ENCODE results near the gene CYP21A2. TPM values are rescaled to one million over a fixed set of nuclear protein-coding genes. Genes with fewer than 3 reads are reported as not detected.
"Not testable (repeated sequence)": the region's sequence is repeated elsewhere in the genome, so short reads cannot be mapped to it uniquely, and the experiment has no call there.

Gene CYP21A2
- 0.14 and 0.68 TPM in 2 replicates for total RNA-seq (ENCODE audit: low replicate concordance)
- long read RNA-seq = 0 reads

GRCh38 chr6:32037598-32038524, at the start of gene CYP21A2:
Gene CYP21A2 (plus strand): TSS chr6:32038415. CDS start chr6:32038423, 8 bp downstream.
- not testable (repeated sequence) for H3K27me3 Mint-ChIP-seq, H3K4me3 Mint-ChIP-seq

GRCh38 chr6:31989363-31989762, 48.9 kb upstream of the CYP21A2 start:
- not testable (repeated sequence) for H3K36me3 Mint-ChIP-seq; H3K9me3 Mint-ChIP-seq; H3K4me3 Mint-ChIP-seq; DNase-seq (ENCODE audit: extremely low spot score, unreplicated experiment); H3K27ac Mint-ChIP-seq; H3K27me3 Mint-ChIP-seq; H3K4me1 Mint-ChIP-seq (ENCODE audit: unreplicated experiment)

More at GRCh38 chr6:32037598-32038524, at the start of gene CYP21A2:
- not testable (repeated sequence) for H3K9me3 Mint-ChIP-seq; H3K36me3 Mint-ChIP-seq; DNase-seq (ENCODE audit: extremely low spot score, unreplicated experiment); H3K4me1 Mint-ChIP-seq (ENCODE audit: unreplicated experiment); H3K27ac Mint-ChIP-seq

DNA sequence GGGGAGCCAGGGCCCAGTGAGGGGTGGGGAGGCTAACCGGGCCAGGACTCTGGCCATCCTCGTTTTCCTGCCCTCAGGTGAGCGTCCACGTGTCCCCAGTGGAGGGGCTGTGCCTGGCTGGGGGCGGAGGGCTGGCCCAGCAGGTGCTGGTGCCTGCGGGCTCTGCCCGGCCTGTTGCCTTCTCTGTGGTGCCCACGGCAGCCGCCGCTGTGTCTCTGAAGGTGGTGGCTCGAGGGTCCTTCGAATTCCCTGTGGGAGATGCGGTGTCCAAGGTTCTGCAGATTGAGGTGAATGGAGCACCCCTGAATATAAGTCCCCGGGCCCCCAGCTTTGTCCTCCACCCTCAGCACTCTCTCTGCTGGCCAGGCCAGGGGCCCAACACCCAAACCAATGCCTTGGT, 43.8 kb upstream of the CYP21A2 start:
- H3K9me3 Mint-ChIP-seq; DNase-seq (ENCODE audit: extremely low spot score, unreplicated experiment); H3K36me3 Mint-ChIP-seq; H3K27ac Mint-ChIP-seq; H3K4me3 Mint-ChIP-seq; H3K27me3 Mint-ChIP-seq; H3K4me1 Mint-ChIP-seq (ENCODE audit: unreplicated experiment): not testable (repeated sequence)

DNA sequence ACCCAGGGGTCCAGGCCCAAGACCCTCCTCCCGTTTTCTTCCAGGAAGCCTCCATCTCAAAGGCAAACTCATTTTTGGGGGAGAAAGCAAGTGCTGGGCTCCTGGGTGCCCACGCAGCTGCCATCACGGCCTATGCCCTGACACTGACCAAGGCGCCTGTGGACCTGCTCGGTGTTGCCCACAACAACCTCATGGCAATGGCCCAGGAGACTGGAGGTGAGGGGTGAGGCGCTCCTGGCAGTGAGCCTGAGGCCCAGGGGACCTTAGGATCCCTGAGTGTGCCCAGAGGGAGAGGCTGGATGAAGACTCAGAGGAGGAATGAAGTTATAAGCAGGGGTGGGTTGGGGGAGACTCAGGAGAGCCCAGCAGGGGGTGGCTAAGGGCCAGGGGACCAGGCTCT, 41.8 kb upstream of the CYP21A2 start:
- H3K27me3 Mint-ChIP-seq; H3K27ac Mint-ChIP-seq; H3K4me3 Mint-ChIP-seq; H3K4me1 Mint-ChIP-seq (ENCODE audit: unreplicated experiment); H3K9me3 Mint-ChIP-seq; DNase-seq (ENCODE audit: extremely low spot score, unreplicated experiment); H3K36me3 Mint-ChIP-seq: not testable (repeated sequence)

DNA sequence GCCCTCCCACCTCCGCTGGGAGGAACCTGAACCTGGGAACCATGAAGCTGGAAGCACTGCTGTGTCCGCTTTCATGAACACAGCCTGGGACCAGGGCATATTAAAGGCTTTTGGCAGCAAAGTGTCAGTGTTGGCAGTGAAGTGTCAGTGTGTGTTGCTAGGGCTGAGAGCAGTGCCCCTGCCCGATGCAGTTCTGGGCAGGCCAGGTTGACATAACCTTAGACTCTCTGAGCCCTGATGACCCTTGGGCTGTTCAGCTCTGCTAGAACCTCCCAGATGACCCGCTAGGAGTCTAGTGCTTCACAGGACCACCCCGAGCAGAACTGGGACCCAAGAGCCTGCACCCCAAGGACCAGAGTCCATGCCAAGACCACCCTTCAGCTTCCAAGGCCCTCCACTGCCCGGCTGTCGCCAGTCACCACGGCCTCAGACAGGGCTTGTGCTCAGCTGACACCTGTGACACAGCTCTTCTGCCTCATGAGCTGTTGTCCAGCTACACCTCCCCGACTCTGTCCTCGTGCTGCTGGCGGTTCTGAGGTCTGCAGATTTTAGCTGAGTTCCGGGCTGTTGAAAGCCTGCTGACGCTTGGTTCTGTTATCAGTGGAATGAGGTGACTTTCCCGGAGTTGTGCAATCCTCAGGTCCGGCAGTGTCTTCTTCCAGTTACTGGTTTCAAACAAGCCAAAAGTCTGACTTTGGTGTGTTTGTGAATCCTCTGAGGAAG, 35.5 kb upstream of the CYP21A2 start:
- not testable (repeated sequence) for H3K9me3 Mint-ChIP-seq; H3K4me1 Mint-ChIP-seq (ENCODE audit: unreplicated experiment); H3K27me3 Mint-ChIP-seq; H3K27ac Mint-ChIP-seq; H3K36me3 Mint-ChIP-seq; DNase-seq (ENCODE audit: extremely low spot score, unreplicated experiment); H3K4me3 Mint-ChIP-seq

DNA sequence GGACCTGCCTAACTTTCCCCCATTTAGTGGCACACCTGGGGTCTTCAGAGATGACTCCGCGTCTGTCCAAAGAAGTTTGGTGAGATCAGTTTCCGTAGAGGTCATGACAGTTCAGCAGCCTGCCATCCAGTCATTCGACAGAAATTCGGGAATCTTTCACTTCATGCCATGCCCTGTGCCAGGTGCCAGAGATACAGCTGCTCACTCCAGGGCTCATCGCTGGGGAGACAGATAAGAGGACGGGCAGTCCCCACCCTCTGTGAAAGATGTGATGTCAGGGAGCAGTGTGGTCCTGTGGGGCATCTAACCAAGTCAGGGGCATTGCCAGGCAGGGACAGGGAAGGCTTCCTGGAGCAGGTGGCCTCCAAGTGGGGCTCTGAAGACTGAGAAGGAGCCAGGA, 34.9 kb upstream of the CYP21A2 start:
- not testable (repeated sequence) for DNase-seq (ENCODE audit: extremely low spot score, unreplicated experiment); H3K27me3 Mint-ChIP-seq; H3K4me3 Mint-ChIP-seq; H3K9me3 Mint-ChIP-seq; H3K4me1 Mint-ChIP-seq (ENCODE audit: unreplicated experiment); H3K27ac Mint-ChIP-seq; H3K36me3 Mint-ChIP-seq

- H3K27me3 Mint-ChIP-seq; H3K4me1 Mint-ChIP-seq (ENCODE audit: unreplicated experiment); H3K36me3 Mint-ChIP-seq; H3K4me3 Mint-ChIP-seq; DNase-seq (ENCODE audit: extremely low spot score, unreplicated experiment); H3K9me3 Mint-ChIP-seq; H3K27ac Mint-ChIP-seq: not testable (repeated sequence)
Measured at GRCh38 chr6:32004393-32004792, 33.8 kb upstream of the CYP21A2 start.

GRCh38 chr6:32004864-32005537, 33.2 kb upstream of the CYP21A2 start:
- not testable (repeated sequence) for H3K36me3 Mint-ChIP-seq; DNase-seq (ENCODE audit: extremely low spot score, unreplicated experiment); H3K9me3 Mint-ChIP-seq; H3K27ac Mint-ChIP-seq; H3K4me1 Mint-ChIP-seq (ENCODE audit: unreplicated experiment); H3K27me3 Mint-ChIP-seq; H3K4me3 Mint-ChIP-seq

GRCh38 chr6:32005538-32005880, 32.7 kb upstream of the CYP21A2 start:
- H3K4me3 Mint-ChIP-seq; H3K27me3 Mint-ChIP-seq; H3K4me1 Mint-ChIP-seq (ENCODE audit: unreplicated experiment); H3K9me3 Mint-ChIP-seq; H3K36me3 Mint-ChIP-seq; H3K27ac Mint-ChIP-seq; DNase-seq (ENCODE audit: extremely low spot score, unreplicated experiment): not testable (repeated sequence)

DNA sequence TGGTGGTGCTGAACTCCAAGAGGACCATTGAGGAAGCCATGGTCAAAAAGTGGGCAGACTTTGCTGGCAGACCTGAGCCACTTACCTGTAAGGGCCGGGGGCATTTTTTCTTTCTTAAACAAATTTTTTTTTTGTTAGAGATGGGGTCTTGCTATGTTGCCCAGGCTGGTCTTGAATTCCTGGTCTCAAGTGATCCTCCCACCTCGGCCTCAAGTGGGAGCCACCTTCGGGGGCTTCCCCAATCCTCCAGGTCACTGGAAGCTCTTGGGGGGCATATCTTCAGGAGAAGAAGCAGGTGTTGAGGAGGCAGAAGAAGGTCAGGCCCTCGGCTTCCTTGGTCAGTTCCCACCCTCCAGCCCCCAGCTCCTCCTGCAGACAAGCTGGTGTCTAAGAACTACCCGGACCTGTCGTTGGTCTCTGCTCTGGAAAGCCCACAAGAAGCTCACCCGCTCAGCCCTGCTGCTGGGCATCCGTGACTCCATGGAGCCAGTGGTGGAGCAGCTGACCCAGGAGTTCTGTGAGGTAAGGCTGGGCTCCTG, 32.2 kb upstream of the CYP21A2 start:
- H3K4me3 Mint-ChIP-seq, H3K9me3 Mint-ChIP-seq: not testable (repeated sequence)

GRCh38 chr6:32007086-32007485, 31.1 kb upstream of the CYP21A2 start:
- not testable (repeated sequence) for H3K4me3 Mint-ChIP-seq; H3K27ac Mint-ChIP-seq; H3K9me3 Mint-ChIP-seq; H3K36me3 Mint-ChIP-seq; H3K4me1 Mint-ChIP-seq (ENCODE audit: unreplicated experiment); H3K27me3 Mint-ChIP-seq; DNase-seq (ENCODE audit: extremely low spot score, unreplicated experiment)

More for the DNA sequence above, 32.2 kb upstream of the CYP21A2 start:
- not testable (repeated sequence) for H3K4me1 Mint-ChIP-seq (ENCODE audit: unreplicated experiment); H3K27me3 Mint-ChIP-seq; DNase-seq (ENCODE audit: extremely low spot score, unreplicated experiment); H3K36me3 Mint-ChIP-seq; H3K27ac Mint-ChIP-seq

DNA sequence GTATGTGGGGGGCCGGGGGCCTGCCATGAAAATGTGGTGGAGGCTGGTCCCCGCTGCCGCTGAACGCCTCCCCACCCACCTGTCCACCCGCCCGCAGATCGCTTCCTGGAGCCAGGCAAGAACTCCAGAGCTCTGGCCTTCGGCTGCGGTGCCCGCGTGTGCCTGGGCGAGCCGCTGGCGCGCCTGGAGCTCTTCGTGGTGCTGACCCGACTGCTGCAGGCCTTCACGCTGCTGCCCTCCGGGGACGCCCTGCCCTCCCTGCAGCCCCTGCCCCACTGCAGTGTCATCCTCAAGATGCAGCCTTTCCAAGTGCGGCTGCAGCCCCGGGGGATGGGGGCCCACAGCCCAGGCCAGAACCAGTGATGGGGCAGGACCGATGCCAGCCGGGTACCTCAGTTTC, 30.2 kb upstream of the CYP21A2 start:
- not testable (repeated sequence) for DNase-seq (ENCODE audit: extremely low spot score, unreplicated experiment); H3K9me3 Mint-ChIP-seq; H3K27me3 Mint-ChIP-seq; H3K27ac Mint-ChIP-seq; H3K36me3 Mint-ChIP-seq; H3K4me3 Mint-ChIP-seq; H3K4me1 Mint-ChIP-seq (ENCODE audit: unreplicated experiment)

- H3K4me3 Mint-ChIP-seq; H3K4me1 Mint-ChIP-seq (ENCODE audit: unreplicated experiment); H3K9me3 Mint-ChIP-seq; H3K27me3 Mint-ChIP-seq; DNase-seq (ENCODE audit: extremely low spot score, unreplicated experiment); H3K36me3 Mint-ChIP-seq; H3K27ac Mint-ChIP-seq: not testable (repeated sequence)
Measured at GRCh38 chr6:32008616-32009015, 29.6 kb upstream of the CYP21A2 start.
